Caco-2 (cell line): ENCODE results near the gene RAB15. TPM values are rescaled to one million over a fixed set of nuclear protein-coding genes. Genes with fewer than 3 reads are reported as not detected.

Source experiments
- BruUV-seq: library from RNA; stranded (reverse); fragments of 400-500 nt; replicated peaks from 2 replicates; lab custom pipeline; 2021; lab: Mats Ljungman, UMichigan
- CTCF ChIA-PET: fragments of 300-600 bp; sonication (Branson Sonifier 250); formaldehyde crosslinking; loops from one replicate; lab custom pipeline; 2022; ENCODE audit warnings: antibody characterized with exemption; lab: Charles Lee
- POLR2A ChIA-PET: fragments of 300-600 bp; sonication (Branson Sonifier 250); formaldehyde crosslinking; loops from one replicate; lab custom pipeline; 2022; ENCODE audit warnings: antibody characterized with exemption; lab: Charles Lee
- DNase-seq, 2 experiments: peaks; one replicate each; pipeline versions ENCODE4 v3.0.0 to v3.0.0-alpha.2; 2020 to 2022
- H3K27me3 ChIP-seq: replicated peaks from 2 replicates; pipeline ENCODE4 v1.6.0; 2011; ENCODE audit warnings: low read length; ENCODE audit not compliant: control insufficient read depth, insufficient read depth
- H3K36me3 ChIP-seq: 2 replicates; pipeline ENCODE4 v1.5.1; 2011; ENCODE audit warnings: low read length; ENCODE audit not compliant: control insufficient read depth, insufficient read depth
- H3K4me1 ChIP-seq: fragments of 250-450 bp; sonication (Bioruptor Pico); 2 replicates; pipeline ENCODE4 v1.5.1; 2020; ENCODE audit warnings: mild to moderate bottlenecking
- H3K4me3 ChIP-seq: 2 replicates; pipeline ENCODE4 v1.5.1; 2011; ENCODE audit warnings: low read depth, mild to moderate bottlenecking, control low read depth, low read length
- H3K9me3 ChIP-seq: fragments of 250-450 bp; sonication (Bioruptor Pico); 2 replicates; pipeline ENCODE4 v1.5.1; 2020; ENCODE audit warnings: mild to moderate bottlenecking, moderate library complexity
- H3K27ac Mint-ChIP-seq: one replicate; pipeline ENCODE4 v1.8.0; 2022; ENCODE audit warnings: mixed read lengths; ENCODE audit not compliant: unreplicated experiment
- H3K27me3 Mint-ChIP-seq: one replicate; pipeline ENCODE4 v1.8.0; 2022; ENCODE audit warnings: mixed read lengths; ENCODE audit not compliant: insufficient read depth, unreplicated experiment
- H3K36me3 Mint-ChIP-seq: one replicate; pipeline ENCODE4 v1.8.0; 2022; ENCODE audit warnings: mild to moderate bottlenecking, mixed read lengths; ENCODE audit not compliant: insufficient read depth, unreplicated experiment
- H3K4me1 Mint-ChIP-seq: one replicate; pipeline ENCODE4 v1.8.0; 2022; ENCODE audit warnings: low read depth, mixed read lengths; ENCODE audit not compliant: unreplicated experiment
- H3K4me3 Mint-ChIP-seq: one replicate; pipeline ENCODE4 v1.8.0; 2022; ENCODE audit warnings: mild to moderate bottlenecking, moderate library complexity, mixed read lengths; ENCODE audit not compliant: unreplicated experiment
- H3K9me3 Mint-ChIP-seq: one replicate; pipeline ENCODE4 v1.8.0; 2022; ENCODE audit warnings: mixed read lengths; ENCODE audit not compliant: unreplicated experiment
- intact Hi-C: fragments of 100-400 bp; cut with micrococcal nuclease; formaldehyde crosslinking; loops from one replicate; pipeline ENCODE4 v1.10.0; 2022; ENCODE audit not compliant: unreplicated experiment
- total RNA-seq: library from RNA; stranded (reverse); gene quantifications from 2 replicates; pipeline ENCODE4 v1.2.3, GENCODE V29; 2022
- TF ChIP-seq, protein P1 (sequence below), 2 experiments: fragments of 200-600 bp in 1 of 2; IDR thresholded peaks; 1 replicate in 1 of 2; 2 replicates in 1 of 2; pipeline versions ENCODE4 v1.5.1 to v1.8.0; 2011 to 2022; ENCODE audit warnings: antibody characterized with exemption in 1 of 2, control low read depth in 1 of 2, inconsistent platforms in 1 of 2, low read depth in 1 of 2, low read length in 1 of 2, mild to moderate bottlenecking in 1 of 2, moderate library complexity in 1 of 2; ENCODE audit not compliant: insufficient read depth in 1 of 2, severe bottlenecking in 1 of 2, unreplicated experiment in 1 of 2

The RAB15 gene
- total RNA-seq, 1 experiment from 2014 or later = 92.5 TPM

DNA sequence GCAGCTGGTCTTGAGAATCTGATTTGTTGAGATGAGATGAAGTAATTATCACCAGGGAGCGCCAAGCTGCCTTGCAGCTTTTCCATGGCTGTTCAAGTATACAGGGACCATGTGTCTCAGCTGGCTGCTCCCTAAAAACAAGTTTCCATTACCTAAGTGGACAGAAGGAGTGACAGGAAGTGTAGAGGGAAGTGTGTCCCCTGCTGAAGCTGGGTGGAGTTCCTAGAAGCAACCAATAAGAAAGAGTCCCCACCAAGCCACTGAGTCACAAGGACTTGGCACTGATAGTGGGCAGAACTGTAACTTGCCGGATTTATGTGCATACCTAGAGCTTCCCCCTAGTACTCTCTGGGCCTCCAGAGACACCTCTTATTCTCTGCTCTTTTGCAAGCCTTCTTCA lies 28.1 kb downstream of the RAB15 start:
- H3K27me3 Mint-ChIP-seq = no peaks in the 10 kb centered on the region
- no peak for DNase-seq
- intact Hi-C loops = no loop called here
- H3K9me3 Mint-ChIP-seq = no peaks in the 10 kb centered on the region
- peaks cover 4% of the 10 kb centered on the region; the same call in 1 of the 2 replicates for H3K36me3 ChIP-seq
- H3K4me3 ChIP-seq = no peak overlapping the region
- POLR2A ChIA-PET = no interaction called here
- TF ChIP-seq, protein P1, sequence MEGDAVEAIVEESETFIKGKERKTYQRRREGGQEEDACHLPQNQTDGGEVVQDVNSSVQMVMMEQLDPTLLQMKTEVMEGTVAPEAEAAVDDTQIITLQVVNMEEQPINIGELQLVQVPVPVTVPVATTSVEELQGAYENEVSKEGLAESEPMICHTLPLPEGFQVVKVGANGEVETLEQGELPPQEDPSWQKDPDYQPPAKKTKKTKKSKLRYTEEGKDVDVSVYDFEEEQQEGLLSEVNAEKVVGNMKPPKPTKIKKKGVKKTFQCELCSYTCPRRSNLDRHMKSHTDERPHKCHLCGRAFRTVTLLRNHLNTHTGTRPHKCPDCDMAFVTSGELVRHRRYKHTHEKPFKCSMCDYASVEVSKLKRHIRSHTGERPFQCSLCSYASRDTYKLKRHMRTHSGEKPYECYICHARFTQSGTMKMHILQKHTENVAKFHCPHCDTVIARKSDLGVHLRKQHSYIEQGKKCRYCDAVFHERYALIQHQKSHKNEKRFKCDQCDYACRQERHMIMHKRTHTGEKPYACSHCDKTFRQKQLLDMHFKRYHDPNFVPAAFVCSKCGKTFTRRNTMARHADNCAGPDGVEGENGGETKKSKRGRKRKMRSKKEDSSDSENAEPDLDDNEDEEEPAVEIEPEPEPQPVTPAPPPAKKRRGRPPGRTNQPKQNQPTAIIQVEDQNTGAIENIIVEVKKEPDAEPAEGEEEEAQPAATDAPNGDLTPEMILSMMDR (IDR thresholded peaks at IDR 0.05; ENCODE audit: insufficient read depth in 1 of 2, low read depth in 1 of 2, low read length in 1 of 2, severe bottlenecking in 1 of 2, unreplicated experiment in 1 of 2) = no peak
- H3K27ac Mint-ChIP-seq = peak overlapping the region; percentile 26
- peaks cover 74% of the 10 kb centered on the region for H3K36me3 Mint-ChIP-seq
- BruUV-seq = no TSS peak
- no peaks in the 10 kb centered on the region for H3K9me3 ChIP-seq
- H3K4me3 Mint-ChIP-seq = no peak overlapping the region
- H3K4me1 ChIP-seq = peaks cover 48% of the 10 kb centered on the region
- no peaks in the 10 kb centered on the region for H3K27me3 ChIP-seq
- CTCF ChIA-PET = interaction anchor here (0.6 kb wide), 2 partner anchors 28 to 158 kb away, joined by 3 to 5 read pairs; partner anchors contain the start of gene MAX
- peaks cover 52% of the 10 kb centered on the region for H3K4me1 Mint-ChIP-seq

DNA sequence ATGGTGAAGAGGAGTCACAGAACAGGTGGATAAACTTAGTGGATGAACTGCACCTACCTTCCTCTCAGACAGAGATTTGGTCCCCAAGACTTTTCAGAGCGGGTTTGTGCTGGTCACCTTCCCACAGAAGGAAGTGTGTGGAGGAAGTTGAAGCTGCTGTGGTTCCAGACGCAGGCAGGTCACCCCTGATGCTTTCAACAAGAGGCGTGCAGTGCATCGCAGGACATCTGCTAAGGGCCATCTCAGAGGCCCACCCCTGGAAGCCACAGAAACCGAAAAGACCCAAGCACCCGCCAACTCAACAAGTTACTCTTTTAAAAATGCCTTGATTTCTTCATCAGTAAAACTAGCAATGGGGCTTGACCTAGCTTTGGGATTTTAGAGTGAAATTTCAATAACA lies 28.6 kb downstream of the RAB15 start:
- Mint-ChIP-seq H3K27me3 (no peaks in the 10 kb centered on the region), H3K9me3 (no peaks in the 10 kb centered on the region), H3K4me1 (peaks cover 57% of the 10 kb centered on the region), H3K36me3 (peaks cover 71% of the 10 kb centered on the region), H3K27ac (peak overlapping the region; percentile 32), H3K4me3 (no peak overlapping the region)
- Histone ChIP-seq H3K27me3 (no peaks in the 10 kb centered on the region), H3K9me3 (no peaks in the 10 kb centered on the region), H3K4me3 (no peak overlapping the region), H3K4me1 (peaks cover 53% of the 10 kb centered on the region), H3K36me3 (peaks cover 4% of the 10 kb centered on the region; the same call in 1 of the 2 replicates)
- no peak for DNase-seq
- TF ChIP-seq, protein P1 (IDR thresholded peaks at IDR 0.05; ENCODE audit: insufficient read depth in 1 of 2, low read depth in 1 of 2, low read length in 1 of 2, severe bottlenecking in 1 of 2, unreplicated experiment in 1 of 2) = no peak
- ChIA-PET POLR2A (no interaction called here), CTCF (no interaction called here)
- intact Hi-C loops = no loop called here
- no TSS peak for BruUV-seq

DNA sequence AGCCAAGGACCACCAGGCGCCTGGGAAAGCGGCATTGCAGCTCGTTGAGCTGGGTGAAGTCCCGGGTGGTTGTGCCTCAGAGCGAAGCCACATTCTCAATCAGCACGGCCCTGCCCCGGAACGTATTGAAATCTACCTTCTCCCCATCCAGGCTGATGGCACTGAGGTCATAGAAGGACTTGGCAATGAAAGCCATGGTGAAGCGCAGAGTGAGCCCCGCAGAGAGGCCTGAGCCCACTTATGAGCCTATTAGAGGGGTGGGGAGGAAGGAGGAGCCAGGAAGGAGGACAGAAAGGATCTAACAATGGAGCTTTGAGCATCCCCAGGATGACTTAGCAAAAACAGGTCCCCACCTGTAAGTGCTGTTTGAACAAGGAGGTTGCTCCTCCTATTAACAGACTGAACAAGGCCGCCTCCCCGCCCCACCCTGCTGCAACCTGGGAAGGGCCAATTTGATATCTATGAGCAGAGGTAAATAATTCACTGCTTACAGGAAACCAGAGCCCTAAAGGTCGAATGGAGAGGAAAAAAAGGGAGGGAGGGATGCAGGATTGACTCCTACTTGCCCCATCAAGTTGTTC lies 29.5 kb downstream of the RAB15 start, which contains the start of gene GPX2:
GPX2 (minus strand) TSS at position 215 of the 581 bp plus-strand sequence; CDS start at position 196, 19 bp downstream.
- peak; percentile 77 to 88 for DNase-seq
- H3K4me3 ChIP-seq = peak within 1 kb of the TSS; percentile 14
- no peaks in the 10 kb centered on the region for H3K27me3 ChIP-seq
- CTCF ChIA-PET = interaction anchor here (1.0 kb wide), 1 partner anchor 17 kb away, joined by 4 read pairs; no protein-coding TSS in a partner anchor
- Mint-ChIP-seq H3K4me1 (peaks cover 65% of the 10 kb centered on the region), H3K36me3 (peaks cover 71% of the 10 kb centered on the region), H3K9me3 (no peaks in the 10 kb centered on the region), H3K27ac (peak within 1 kb of the TSS; percentile 32), H3K4me3 (peak within 1 kb of the TSS; percentile 61), H3K27me3 (no peaks in the 10 kb centered on the region)
- intact Hi-C loops = loop anchor here (1.0 kb wide), 1 partner anchor 41 kb away; no protein-coding TSS in a partner anchor
- TF ChIP-seq, protein P1 (IDR thresholded peaks at IDR 0.05; ENCODE audit: insufficient read depth in 1 of 2, low read depth in 1 of 2, low read length in 1 of 2, severe bottlenecking in 1 of 2, unreplicated experiment in 1 of 2) = no peak
- no TSS peak for BruUV-seq
- peaks cover 4% of the 10 kb centered on the region; the same call in 1 of the 2 replicates for H3K36me3 ChIP-seq
- no peaks in the 10 kb centered on the region for H3K9me3 ChIP-seq
- POLR2A ChIA-PET = no interaction called here
- H3K4me1 ChIP-seq = peaks cover 62% of the 10 kb centered on the region
